Measurements from ENCODE around the gene PPP5C.
"Not testable (repeated sequence)": the region's sequence is repeated elsewhere in the genome, so short reads cannot be mapped to it uniquely, and the experiment has no call there.

Gene PPP5C

DNA sequence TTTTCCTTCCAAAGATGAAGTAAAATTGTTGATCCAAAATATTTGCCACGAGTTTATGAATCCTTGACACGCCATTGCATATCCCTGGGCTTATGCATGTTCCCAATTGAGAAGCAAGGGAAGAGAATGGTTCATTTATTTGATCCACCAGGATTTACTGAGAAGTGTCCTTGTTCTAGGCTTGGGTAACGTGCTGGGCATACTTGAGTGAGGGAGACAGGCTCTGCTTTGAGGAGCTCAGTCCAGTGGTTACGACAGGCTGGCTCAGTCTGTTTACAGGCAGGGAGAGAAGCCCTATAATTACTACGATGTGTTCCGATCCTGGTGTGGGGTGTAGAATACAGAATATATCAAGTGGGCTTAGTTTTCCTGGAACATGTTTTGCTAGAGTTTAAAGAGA, 88.1 kb downstream of the PPP5C start:
- no peak for DNase-seq (ENCODE audit: low read depth)

DNA sequence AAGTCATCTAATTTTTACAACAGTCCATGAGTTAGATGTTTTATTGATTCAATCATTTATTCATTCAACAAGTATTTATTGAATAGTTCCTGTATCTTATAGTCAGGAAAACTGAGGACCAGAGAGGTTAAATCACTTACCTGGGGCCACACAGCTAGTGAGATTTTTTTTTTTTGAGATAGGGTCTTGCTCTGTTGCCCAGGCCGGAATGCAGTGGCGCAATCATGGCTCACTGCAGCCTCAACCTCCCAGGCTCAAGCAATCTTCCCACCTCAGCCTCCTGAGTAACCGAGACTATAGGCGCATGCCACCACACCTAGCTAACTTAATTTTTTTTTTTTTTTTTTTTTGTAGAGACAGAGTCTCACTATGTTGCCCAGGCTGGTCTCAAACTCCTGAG, 88.8 kb downstream of the PPP5C start:
- not testable (repeated sequence) for DNase-seq (ENCODE audit: low read depth)
